Stimulated activated CD4-positive, alpha-beta T cell treated with anti-CD3 and anti-CD28 coated beads, TNF-alpha, amount 100 ng/mL, for 24 hours (primary cell): ENCODE data around the gene CCNK.

Source experiments
- DNase-seq, 3 experiments: peaks; one replicate each; pipeline ENCODE4 v3.0.0-alpha.2; 2020; ENCODE audit warnings: low read depth in 3 of 3

CCNK gene

DNA sequence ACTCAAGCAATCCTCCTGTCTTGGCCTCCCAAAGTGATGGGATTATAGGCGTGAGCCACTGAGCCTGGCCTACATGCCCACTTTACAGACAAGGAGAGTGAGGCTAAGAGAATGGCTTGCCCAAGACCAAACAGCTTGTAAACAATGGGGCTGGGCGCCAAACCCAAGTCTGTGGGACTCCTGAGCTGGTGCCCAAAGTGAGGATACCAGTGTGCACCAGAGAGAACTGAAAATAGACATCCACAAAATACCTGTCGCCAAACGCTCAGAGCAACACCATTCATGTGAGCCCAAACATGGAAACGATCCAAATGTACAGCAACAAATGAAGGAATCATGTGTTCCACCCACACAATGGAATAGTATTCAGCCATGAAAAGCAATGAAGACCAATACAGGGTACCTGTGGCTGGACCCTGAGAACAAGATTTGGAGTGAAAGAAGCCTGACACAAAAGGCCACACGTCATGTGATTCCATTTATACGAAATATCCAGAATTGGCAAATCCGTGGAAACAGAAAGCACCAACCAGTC is 38.2 kb downstream of the CCNK start:
- DNase-seq = no peak

DNA sequence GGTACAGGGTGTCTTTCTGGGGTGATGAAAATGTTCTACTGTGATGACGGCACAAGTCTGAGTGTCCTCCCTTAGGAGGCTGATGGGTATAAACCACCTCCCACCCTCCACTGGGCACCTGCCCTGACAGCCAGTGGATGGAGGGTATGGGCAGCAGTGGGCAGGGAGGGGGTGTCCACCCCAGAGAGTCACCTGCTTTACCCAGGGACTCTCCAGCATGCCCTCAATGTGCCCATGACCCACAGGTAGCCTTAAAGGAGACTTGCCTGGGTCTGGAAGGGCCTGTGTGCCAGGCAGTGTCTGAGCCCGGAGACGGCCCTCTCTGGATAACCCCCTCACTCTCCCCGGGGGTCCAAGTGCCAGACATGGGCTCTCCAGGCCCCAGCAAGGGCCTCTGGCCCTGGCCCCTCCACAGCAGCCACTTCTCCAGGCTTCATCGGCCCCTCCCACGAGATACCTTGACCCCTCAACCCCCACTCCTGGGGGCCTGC is 38.8 kb downstream of the CCNK start:
- DNase-seq = no peak

DNA sequence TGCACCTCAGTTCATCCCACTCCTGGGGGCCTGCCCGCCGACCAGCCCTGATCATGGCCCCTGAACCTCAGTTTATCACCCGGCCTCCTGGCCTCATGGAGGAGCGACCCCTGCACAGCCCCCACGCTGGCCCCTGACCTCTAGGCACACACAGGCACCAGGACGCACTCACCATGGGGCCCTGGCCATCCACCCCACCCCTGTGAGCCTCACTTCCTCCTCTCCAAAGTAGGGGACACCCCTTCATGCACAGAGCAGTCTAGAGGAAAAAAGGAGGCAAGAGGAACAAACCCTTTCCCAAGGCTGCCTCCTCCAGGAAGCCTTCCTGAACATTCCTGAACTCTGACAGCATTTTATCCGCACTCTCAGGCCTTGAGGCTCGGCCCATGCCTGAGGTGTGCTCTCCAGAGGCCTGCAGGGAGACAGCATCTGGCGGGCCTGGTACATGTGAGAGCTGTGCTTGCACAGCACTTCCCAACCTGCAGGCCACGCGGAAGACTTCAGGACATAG is 39.4 kb downstream of the CCNK start:
- DNase-seq = no peak

DNA sequence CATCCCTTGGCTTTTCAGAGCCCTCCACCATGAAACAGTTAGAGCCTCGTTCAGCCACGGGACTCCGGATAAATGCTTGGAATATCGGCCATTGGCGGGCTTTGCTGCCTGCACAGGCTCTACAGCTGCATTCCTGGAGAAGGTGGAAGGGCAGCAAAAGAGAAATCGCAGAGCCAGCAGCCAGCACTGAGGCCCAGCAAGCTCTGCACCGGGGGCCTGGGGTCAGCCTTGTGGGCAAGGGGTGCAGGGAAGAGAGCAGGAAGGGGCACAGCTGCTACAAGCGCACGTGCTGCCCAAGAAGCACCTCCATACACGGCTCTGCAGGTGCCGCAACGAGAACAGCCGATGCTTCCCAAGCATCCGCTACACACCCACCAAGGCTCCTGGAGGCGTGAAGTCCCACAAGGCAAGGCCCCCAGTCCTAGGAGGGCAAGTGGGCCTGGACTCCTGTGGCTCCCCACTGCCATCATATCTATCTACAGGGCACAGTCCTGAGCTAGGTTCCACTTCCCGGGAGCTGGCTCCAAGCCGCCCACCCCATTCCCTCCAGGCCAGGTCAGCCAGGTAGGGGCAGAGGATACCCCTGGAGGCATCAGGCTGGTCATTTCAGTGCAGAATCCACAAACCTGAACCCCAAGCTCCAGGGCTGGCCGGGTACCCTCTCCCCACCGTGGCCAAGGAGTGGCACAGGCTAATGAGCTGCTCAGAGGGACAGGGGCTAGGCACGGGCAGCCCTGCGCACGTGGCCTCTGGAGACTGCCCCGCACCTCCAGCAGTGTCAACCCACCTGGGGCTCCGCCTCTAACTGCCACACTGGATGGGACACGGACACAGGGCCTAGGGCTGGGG is 40.2 kb downstream of the CCNK start:
- DNase-seq = no peak

GRCh38 chr14:99522025-99522401 is 40.8 kb downstream of the CCNK start:
- no peak for DNase-seq

GRCh38 chr14:99522457-99522891 is 41.3 kb downstream of the CCNK start:
- no peak for DNase-seq

GRCh38 chr14:99522934-99523703 is 41.9 kb downstream of the CCNK start:
- no peak for DNase-seq

- DNase-seq = no peak
Observed at GRCh38 chr14:99523704-99524055, 42.5 kb downstream of the CCNK start.

GRCh38 chr14:99524091-99524661 is 43.0 kb downstream of the CCNK start:
- DNase-seq = no peak

DNA sequence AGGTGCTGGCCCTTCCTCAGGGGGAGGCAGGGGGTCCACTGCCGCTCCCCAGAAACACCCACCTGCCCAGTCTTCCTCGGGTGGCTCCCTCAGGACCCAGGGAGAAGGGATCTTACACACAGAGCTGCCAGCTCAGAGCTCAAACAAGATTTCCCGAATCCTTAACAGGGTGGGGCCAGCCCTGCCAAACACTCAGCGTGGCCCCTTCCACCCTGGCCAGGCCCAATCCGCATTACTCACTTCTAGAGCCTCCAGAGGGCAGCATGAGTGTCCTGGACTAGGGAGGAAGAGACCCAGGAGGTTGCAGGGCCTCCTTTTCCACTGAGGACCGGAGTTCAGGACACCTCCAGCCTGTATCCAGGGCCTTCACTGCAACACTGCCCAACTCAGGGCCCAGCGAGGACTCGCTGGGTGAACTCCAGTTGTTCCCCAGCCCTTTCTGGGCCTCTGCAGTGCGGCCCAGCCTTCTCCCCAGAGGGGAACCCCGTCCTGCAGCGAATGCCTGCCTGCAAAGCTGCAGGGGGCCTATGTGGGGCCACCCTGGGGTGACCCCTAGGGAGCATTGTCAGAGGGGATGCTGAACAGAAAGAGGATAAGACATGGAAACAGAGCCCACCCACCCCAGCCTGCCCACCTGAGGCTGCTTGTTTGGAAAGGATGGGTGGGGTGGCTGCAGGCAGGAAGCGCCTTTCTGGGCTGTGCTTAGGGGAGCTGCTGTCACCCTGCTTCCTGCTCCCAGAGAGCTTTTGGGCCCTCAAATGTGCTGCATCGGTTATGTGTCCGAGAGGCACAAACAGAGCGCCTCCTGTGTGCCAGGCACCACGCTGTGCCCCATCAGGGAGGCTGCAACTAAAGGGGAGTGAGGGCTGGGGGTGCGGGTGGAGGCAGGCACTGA is 43.8 kb downstream of the CCNK start:
- DNase-seq = no peak

- DNase-seq = no peak
Observed at GRCh38 chr14:99525699-99526080, 44.5 kb downstream of the CCNK start.

- DNase-seq = no peak
Observed at GRCh38 chr14:99527026-99527425, 45.8 kb downstream of the CCNK start.

DNA sequence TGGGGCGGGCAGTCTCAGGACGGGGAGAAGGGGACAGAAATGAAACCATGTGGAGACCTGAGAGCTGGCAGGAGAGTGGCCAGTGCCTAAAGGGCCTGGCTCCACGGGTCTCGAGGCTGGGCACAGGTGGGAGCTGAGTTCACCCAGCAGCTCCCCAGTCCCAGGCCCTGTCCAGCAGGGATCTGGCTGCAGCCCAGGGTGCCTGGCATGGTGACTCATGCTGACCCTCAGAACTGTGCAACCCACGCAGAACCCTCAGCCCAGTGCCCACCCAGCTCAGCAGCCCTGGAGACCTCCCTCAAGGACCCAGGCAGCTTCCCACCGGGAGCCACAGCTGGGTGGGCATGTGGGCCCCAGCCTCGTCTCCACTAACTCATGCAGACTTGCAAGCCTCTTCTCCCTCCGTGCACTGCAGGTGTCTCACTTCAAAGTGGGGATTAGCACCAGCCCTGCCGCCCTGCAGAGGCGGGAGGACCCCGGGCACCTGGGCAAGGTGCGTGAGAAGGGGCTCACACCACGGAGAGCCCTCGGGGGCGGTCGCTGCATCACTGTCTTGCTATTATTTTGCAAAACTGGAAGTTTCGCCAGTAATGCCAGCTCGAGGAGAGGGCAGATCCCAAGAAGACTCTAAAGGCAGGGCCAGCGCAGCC is 46.3 kb downstream of the CCNK start:
- DNase-seq = no peak

DNA sequence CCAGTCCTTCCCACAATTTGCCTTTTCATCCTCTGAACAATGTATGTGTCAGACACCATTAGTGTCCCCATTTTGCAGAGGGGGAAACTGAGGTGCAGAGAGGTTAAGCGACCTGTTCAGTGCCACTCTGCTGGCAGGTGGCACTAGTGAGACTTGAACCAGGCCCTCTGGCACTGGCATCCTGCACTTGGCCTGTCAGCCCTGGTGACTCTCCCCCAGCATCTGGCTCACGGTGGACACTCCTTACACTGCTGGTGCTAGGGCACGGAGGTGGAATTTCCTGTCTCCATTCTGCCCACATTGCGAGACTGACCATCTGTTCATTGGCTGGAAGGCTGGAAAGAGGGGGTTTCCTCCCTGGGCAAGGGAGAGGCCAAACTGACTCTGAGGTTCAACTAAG is 48.7 kb downstream of the CCNK start:
- no peak for DNase-seq

DNA sequence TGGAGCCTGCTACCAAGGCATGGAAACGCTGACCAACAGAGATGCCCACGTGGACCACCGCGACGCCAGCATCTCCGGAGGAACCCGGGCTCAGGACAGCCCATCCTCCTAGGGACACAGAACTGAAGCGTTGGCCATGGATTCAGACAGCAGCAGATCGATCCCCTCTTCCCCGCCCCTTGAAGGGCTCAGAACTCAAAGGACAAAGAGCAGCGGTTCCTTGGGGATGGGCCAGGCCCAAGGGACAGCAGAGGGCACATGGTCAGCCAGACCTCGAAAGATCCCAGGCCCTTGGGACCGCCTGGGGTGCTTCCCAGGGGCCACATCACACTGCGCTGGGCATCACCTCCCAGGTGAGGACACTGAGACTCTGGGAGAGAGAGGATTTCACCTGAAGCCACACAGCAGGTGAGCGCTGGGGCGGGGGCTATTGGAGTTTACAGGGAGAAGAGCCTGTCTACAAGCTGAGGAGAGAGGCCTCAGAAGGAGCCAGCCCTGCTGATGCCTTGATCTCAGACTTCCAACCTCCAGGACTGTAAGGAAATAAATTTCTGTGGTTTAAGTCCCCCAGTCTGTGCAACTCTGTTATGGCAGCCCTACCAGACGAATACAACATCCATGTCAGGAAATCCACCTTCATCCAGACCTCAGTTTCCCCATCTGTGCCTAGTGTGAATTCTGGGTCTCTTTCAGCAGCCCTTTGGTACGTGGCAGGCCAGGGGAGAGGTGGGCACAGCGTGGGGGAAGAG is 49.4 kb downstream of the CCNK start:
- no peak for DNase-seq

GRCh38 chr14:99531251-99532096 is 50.3 kb downstream of the CCNK start:
- no peak for DNase-seq

GRCh38 chr14:99532310-99532709 is 51.1 kb downstream of the CCNK start:
- DNase-seq = no peak

DNA sequence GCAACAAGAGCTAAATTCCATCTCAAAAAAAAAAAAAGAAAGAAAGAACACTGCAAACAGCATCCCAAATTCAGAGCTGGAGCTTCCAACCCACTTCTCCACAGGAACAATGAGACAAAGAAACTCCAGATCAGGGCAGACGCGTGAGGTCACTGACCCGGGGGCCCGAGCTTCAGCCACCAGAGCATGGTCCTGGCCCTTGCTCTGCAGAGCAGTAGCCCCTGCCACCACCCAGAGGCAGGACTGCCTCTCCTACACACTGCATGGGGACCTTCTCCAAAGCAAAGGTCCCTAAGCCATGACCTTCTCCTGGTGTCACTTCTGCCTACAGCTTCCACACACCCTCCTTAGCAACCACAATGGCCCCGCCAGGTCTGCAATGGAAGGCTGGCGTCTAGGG is 53.1 kb downstream of the CCNK start:
- DNase-seq = no peak

DNA sequence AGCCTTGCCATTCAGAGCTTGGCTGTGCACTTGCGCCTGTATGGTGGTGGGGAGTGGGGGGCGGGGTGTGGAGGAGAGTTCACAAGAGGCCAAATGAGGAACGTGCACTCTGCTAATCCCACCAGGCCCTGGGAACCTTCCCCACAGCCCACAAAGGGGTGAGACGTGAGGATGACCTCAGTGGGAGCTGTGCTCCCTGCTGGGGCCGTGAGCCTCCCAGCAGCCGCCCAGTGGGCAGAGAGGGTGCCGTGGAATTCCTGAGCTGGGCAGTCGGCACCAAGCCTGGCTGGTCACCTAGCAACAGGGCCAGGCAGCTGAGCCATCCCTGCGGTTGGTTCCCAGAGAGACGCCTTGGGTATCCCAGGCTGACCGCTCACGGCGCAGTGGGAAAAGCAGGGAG is 53.7 kb downstream of the CCNK start:
- DNase-seq = no peak
